Measurements from ENCODE around the gene OPCML. TPM values are rescaled to one million over a fixed set of nuclear protein-coding genes. Genes with fewer than 3 reads are reported as not detected.
A peak's percentile ranks its signal among the peaks of the same experiment; 100 is the strongest.

Gene OPCML
- total RNA-seq, 1 donor from 2014 or later: 1.2 TPM

- H3K9me3 Mint-ChIP-seq: peaks cover 6% of the 10 kb centered on the region
- H3K27ac Mint-ChIP-seq (ENCODE audit: unreplicated experiment): no peak overlapping the region
- TF ChIP-seq, protein P1, sequence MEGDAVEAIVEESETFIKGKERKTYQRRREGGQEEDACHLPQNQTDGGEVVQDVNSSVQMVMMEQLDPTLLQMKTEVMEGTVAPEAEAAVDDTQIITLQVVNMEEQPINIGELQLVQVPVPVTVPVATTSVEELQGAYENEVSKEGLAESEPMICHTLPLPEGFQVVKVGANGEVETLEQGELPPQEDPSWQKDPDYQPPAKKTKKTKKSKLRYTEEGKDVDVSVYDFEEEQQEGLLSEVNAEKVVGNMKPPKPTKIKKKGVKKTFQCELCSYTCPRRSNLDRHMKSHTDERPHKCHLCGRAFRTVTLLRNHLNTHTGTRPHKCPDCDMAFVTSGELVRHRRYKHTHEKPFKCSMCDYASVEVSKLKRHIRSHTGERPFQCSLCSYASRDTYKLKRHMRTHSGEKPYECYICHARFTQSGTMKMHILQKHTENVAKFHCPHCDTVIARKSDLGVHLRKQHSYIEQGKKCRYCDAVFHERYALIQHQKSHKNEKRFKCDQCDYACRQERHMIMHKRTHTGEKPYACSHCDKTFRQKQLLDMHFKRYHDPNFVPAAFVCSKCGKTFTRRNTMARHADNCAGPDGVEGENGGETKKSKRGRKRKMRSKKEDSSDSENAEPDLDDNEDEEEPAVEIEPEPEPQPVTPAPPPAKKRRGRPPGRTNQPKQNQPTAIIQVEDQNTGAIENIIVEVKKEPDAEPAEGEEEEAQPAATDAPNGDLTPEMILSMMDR (conservative IDR thresholded peaks at IDR 0.05): no peak
- no peak for DNase-seq (ENCODE audit: low read depth, low spot score)
- no peak overlapping the region for H3K4me3 Mint-ChIP-seq
- peaks cover 32% of the 10 kb centered on the region for H3K4me1 Mint-ChIP-seq
- no peaks in the 10 kb centered on the region for H3K36me3 Mint-ChIP-seq (ENCODE audit: low read depth)
- peaks cover 4% of the 10 kb centered on the region for H3K27me3 Mint-ChIP-seq (ENCODE audit: low read depth)
Observed at GRCh38 chr11:133137270-133137669, 395.0 kb downstream of the OPCML start.

- TF ChIP-seq, protein P1 (conservative IDR thresholded peaks at IDR 0.05): no peak
- H3K9me3 Mint-ChIP-seq: peaks cover 3% of the 10 kb centered on the region
- H3K27me3 Mint-ChIP-seq (ENCODE audit: low read depth): peaks cover 3% of the 10 kb centered on the region
- H3K4me1 Mint-ChIP-seq: peaks cover 32% of the 10 kb centered on the region
- H3K4me3 Mint-ChIP-seq: no peak overlapping the region
- H3K36me3 Mint-ChIP-seq (ENCODE audit: low read depth): no peaks in the 10 kb centered on the region
- DNase-seq (ENCODE audit: low read depth, low spot score): no peak
- no peak overlapping the region for H3K27ac Mint-ChIP-seq (ENCODE audit: unreplicated experiment)
Observed at GRCh38 chr11:133136376-133136775, 395.9 kb downstream of the OPCML start.

DNA sequence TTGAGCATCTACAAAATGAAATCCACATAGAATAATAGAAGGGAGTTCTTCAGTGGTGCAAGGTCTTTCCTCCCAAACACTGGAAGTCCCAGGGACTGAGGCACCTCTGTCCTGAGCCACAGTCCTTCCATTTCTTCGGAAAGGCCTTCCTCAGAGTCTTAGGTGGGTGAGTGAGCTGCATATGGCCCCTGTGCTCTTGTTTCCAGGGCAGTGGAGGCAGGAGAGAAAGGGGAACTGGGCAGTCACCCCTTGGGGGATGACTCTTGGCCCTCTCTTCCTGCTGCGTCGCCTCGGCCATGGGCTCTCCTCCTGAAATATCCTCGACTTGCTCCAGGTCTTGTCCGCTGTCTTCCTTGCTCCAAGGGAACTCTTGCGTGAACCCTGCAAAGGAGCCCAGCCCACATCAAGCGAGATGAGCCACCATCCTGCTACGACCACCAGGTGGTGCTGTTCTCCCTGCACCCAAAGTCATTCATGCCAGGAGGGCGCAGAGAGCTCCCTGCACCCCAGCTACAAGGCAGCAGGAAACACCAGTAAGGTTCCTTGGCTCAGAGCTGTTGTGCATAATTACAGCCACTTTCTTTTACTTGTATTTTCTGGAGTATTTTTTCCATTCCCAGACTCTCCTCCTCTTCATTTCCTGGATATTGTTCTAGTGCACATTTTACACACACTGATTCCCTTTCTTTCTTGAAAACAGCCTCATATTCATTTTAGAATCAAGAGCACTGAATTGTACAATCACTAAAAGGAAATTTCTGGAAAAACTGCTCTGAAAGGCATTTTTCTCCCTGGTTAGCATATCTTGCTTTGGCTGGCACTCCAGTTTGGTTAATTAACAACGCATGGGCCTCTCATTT is 397.8 kb downstream of the OPCML start:
- Mint-ChIP-seq H3K36me3 (ENCODE audit: low read depth) (no peaks in the 10 kb centered on the region), H3K4me1 (peaks cover 32% of the 10 kb centered on the region)

DNA sequence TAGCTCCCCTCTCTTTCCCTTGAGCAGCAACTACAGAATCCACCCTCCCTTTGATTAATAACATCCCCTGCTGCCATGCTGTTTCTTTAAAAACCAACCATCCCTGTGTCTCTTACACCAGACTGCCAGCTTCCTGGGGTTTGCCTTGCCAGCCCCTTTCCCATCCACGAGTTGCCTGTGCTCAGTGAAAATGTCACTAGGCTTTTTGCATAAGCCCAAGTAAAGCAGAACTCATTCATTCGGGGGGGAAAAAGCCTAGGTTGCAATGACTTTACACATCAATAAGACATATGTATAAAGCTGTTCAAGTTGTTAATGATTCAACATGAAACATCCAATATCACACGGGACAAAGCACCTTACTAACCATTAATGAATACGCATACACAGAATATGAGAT is 398.7 kb downstream of the OPCML start:
- Mint-ChIP-seq H3K4me1 (peaks cover 27% of the 10 kb centered on the region), H3K9me3 (peaks cover 3% of the 10 kb centered on the region), H3K4me3 (no peak overlapping the region), H3K27ac (ENCODE audit: unreplicated experiment) (peak overlapping the region; percentile 58), H3K27me3 (ENCODE audit: low read depth) (peaks cover 2% of the 10 kb centered on the region), H3K36me3 (ENCODE audit: low read depth) (no peaks in the 10 kb centered on the region)
- no peak for DNase-seq (ENCODE audit: low read depth, low spot score)
- TF ChIP-seq, protein P1 (conservative IDR thresholded peaks at IDR 0.05): no peak

More for the DNA sequence above, 397.8 kb downstream of the OPCML start:
- TF ChIP-seq, protein P1 (conservative IDR thresholded peaks at IDR 0.05): peak; percentile 92
- peaks cover 3% of the 10 kb centered on the region for H3K9me3 Mint-ChIP-seq
- no peak overlapping the region for H3K27ac Mint-ChIP-seq (ENCODE audit: unreplicated experiment)
- peak; percentile 70 for DNase-seq (ENCODE audit: low read depth, low spot score)
- no peak overlapping the region for H3K4me3 Mint-ChIP-seq
- H3K27me3 Mint-ChIP-seq (ENCODE audit: low read depth): peaks cover 2% of the 10 kb centered on the region

DNA sequence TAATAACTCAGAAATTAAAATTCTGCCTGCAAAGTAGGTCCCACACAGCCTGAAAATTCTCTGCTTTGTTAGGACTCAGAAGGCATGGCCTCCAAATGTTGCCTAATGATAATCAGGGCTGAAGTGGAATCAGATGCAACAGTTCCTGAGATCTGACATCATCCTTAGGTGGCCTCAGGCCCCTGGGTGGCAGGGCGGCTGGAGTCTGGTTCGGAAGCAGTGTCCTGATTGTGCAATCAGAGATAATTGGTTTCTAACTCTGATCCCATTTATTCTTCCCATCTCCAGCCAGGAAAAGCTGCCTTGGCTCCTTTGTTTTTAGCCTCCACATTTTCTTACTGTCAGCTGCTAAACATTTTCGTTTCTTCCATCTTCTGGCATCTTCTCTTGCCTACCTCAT is 399.3 kb downstream of the OPCML start:
- no peak for DNase-seq (ENCODE audit: low read depth, low spot score)
- peak overlapping the region; percentile 58 for H3K27ac Mint-ChIP-seq (ENCODE audit: unreplicated experiment)
- H3K9me3 Mint-ChIP-seq: no peaks in the 10 kb centered on the region
- peaks cover 21% of the 10 kb centered on the region for H3K4me1 Mint-ChIP-seq
- H3K4me3 Mint-ChIP-seq: no peak overlapping the region
- H3K36me3 Mint-ChIP-seq (ENCODE audit: low read depth): no peaks in the 10 kb centered on the region
- peaks cover 2% of the 10 kb centered on the region for H3K27me3 Mint-ChIP-seq (ENCODE audit: low read depth)
- TF ChIP-seq, protein P1 (conservative IDR thresholded peaks at IDR 0.05): no peak

Measured in neural crest cell (in vitro differentiated cells).